GM23338 (cell line): Measurements from ENCODE around the gene RNU5B-1. TPM values are rescaled to one million over a fixed set of nuclear protein-coding genes. Genes with fewer than 3 reads are reported as not detected.

ENCODE experiments used
- ATAC-seq: fragments of 200-7000 bp; cut with Tn5 transposase; 3 replicates; pipeline ENCODE4 v1.9.1; 2020
- DNase-seq: peaks from one replicate; pipeline ENCODE4 v3.0.0-alpha.2; 2015; ENCODE audit warnings: low spot score
- H2AFZ ChIP-seq: fragments of 200-600 bp; sonication (generic); 2 replicates; pipeline ENCODE4 v1.8.0; 2016; ENCODE audit warnings: antibody characterized with exemption, mild to moderate bottlenecking, moderate library complexity
- H3F3A ChIP-seq: fragments of 200-600 bp; sonication (generic); replicated peaks from 2 replicates; pipeline ENCODE4 v1.8.0; 2017; ENCODE audit warnings: antibody characterized with exemption, mixed run types, low read depth
- H3K27ac ChIP-seq: fragments of 200-600 bp; sonication (generic); 2 replicates; pipeline ENCODE4 v1.6.1; 2016; ENCODE audit warnings: low read depth
- H3K27me3 ChIP-seq: fragments of 200-600 bp; sonication (generic); 2 replicates; pipeline ENCODE4 v1.8.0; 2016; ENCODE audit warnings: mild to moderate bottlenecking, mixed run types, moderate library complexity; ENCODE audit not compliant: insufficient read depth
- H3K36me3 ChIP-seq: fragments of 200-600 bp; sonication (generic); 2 replicates; pipeline ENCODE4 v1.8.0; 2016; ENCODE audit warnings: mild to moderate bottlenecking; ENCODE audit not compliant: insufficient read depth
- H3K4me1 ChIP-seq: fragments of 200-600 bp; sonication (generic); 2 replicates; pipeline ENCODE4 v1.8.0; 2016; ENCODE audit warnings: mild to moderate bottlenecking, moderate library complexity; ENCODE audit not compliant: insufficient read depth
- H3K4me2 ChIP-seq: fragments of 200-600 bp; sonication (generic); 2 replicates; pipeline ENCODE4 v1.7.1; 2017; ENCODE audit warnings: mixed run types
- H3K4me3 ChIP-seq: fragments of 200-600 bp; sonication (generic); 2 replicates; pipeline ENCODE4 v1.6.1; 2016; ENCODE audit warnings: mixed run types
- H3K79me2 ChIP-seq: fragments of 200-600 bp; sonication (generic); replicated peaks from 2 replicates; pipeline ENCODE4 v1.8.0; 2017; ENCODE audit warnings: mild to moderate bottlenecking; ENCODE audit not compliant: insufficient read depth
- H3K9me2 ChIP-seq: fragments of 200-600 bp; sonication (generic); 2 replicates; pipeline ENCODE4 v1.8.0; 2017; ENCODE audit not compliant: insufficient read depth
- H4K20me1 ChIP-seq: fragments of 200-600 bp; sonication (generic); replicated peaks from 2 replicates; pipeline ENCODE4 v1.8.0; 2017; ENCODE audit warnings: mild to moderate bottlenecking; ENCODE audit not compliant: insufficient read depth
- H3K27ac Mint-ChIP-seq: 2 replicates; pipeline ENCODE4 v1.8.0; 2020; ENCODE audit warnings: inconsistent platforms, mild to moderate bottlenecking, moderate library complexity, mixed read lengths
- H3K27me3 Mint-ChIP-seq: 3 replicates; pipeline ENCODE4 v1.8.0; 2022; ENCODE audit warnings: low read depth, mild to moderate bottlenecking, moderate library complexity, mixed read lengths, inconsistent platforms; ENCODE audit not compliant: insufficient read depth, poor library complexity
- H3K36me3 Mint-ChIP-seq: 3 replicates; pipeline ENCODE4 v1.8.0; 2021; ENCODE audit warnings: low read depth, mild to moderate bottlenecking, inconsistent platforms, moderate library complexity, mixed read lengths
- H3K4me1 Mint-ChIP-seq: 3 replicates; pipeline ENCODE4 v1.8.0; 2020; ENCODE audit warnings: mild to moderate bottlenecking, inconsistent platforms, mixed read lengths
- H3K4me3 Mint-ChIP-seq: 3 replicates; pipeline ENCODE4 v1.8.0; 2021; ENCODE audit warnings: moderate library complexity, mild to moderate bottlenecking, inconsistent platforms, mixed read lengths
- H3K9me3 Mint-ChIP-seq: 3 replicates; pipeline ENCODE4 v1.8.0; 2020; ENCODE audit warnings: moderate library complexity, mild to moderate bottlenecking, inconsistent platforms, mixed read lengths
- CREB1 ChIP-seq: fragments of 250-450 bp; sonication (Bioruptor Pico); IDR thresholded peaks from 2 replicates; pipeline ENCODE4 v1.5.0; 2020; ENCODE audit warnings: low read depth, mild to moderate bottlenecking, moderate library complexity
- CTCF ChIP-seq, 2 experiments: fragments of 200-600 bp in 1 of 2; sonication (generic) in 1 of 2; conservative IDR thresholded peaks; 2 replicates each; pipeline versions ENCODE4 v1.5.1 to v1.6.1; 2016 to 2017; ENCODE audit warnings: antibody characterized with exemption in 2 of 2, low read depth in 2 of 2, mild to moderate bottlenecking in 2 of 2, moderate library complexity in 1 of 2
- ETS1 ChIP-seq: IDR thresholded peaks from 2 replicates; pipeline ENCODE4 v1.6.1; 2016; ENCODE audit warnings: antibody characterized with exemption
- EZH2 ChIP-seq: fragments of 200-600 bp; sonication (generic); IDR thresholded peaks from one replicate; pipeline ENCODE4 v1.8.0; 2017; ENCODE audit warnings: antibody characterized with exemption, mild to moderate bottlenecking, low read depth; ENCODE audit not compliant: unreplicated experiment
- JUNB ChIP-seq: IDR thresholded peaks from one replicate; pipeline ENCODE4 v1.6.1; 2016; ENCODE audit warnings: antibody characterized with exemption; ENCODE audit not compliant: unreplicated experiment
- NANOG ChIP-seq: IDR thresholded peaks from 2 replicates; pipeline ENCODE4 v1.6.1; 2016; ENCODE audit warnings: antibody characterized with exemption, borderline replicate concordance
- STAT1 ChIP-seq: IDR thresholded peaks from one replicate; pipeline ENCODE4 v1.6.1; 2016; ENCODE audit warnings: antibody characterized with exemption; ENCODE audit not compliant: unreplicated experiment
- ZNF114 ChIP-seq: fragments of 250-450 bp; sonication (Bioruptor Pico); IDR thresholded peaks from 2 replicates; pipeline ENCODE4 v1.5.0; 2020; ENCODE audit warnings: mild to moderate bottlenecking, moderate library complexity
- ZNF462 ChIP-seq: fragments of 250-450 bp; sonication (Bioruptor Pico); IDR thresholded peaks from 2 replicates; pipeline ENCODE4 v1.5.0; 2020; ENCODE audit warnings: mild to moderate bottlenecking, moderate library complexity
- polyA plus RNA-seq: library from polyadenylated mRNA; unstranded; fragments of >200 nt; fragmentation: Nextera tagmentation; extraction: Ambion mirVana; gene quantifications from 2 replicates; pipeline ENCODE4 v1.2.1, GENCODE V29; 2016
- total RNA-seq: library from RNA; depleted of rRNA; stranded (reverse); fragments of >200 nt; shearing (Covaris generic); gene quantifications from 2 replicates; pipeline ENCODE4 v1.2.3, GENCODE V29; 2014
- TF ChIP-seq, protein P1 (sequence below): IDR thresholded peaks from one replicate; pipeline ENCODE4 v1.6.1; 2018; ENCODE audit warnings: antibody characterized with exemption; ENCODE audit not compliant: unreplicated experiment

The RNU5B-1 gene
- total and polyA plus RNA-seq, 2 experiments from 2014 or later: not detected

GRCh38 chr15:65302061-65302460 lies 2.4 kb upstream of the RNU5B-1 start:
- Histone ChIP-seq H2AFZ (no peak overlapping the region), H4K20me1 (no peaks in the 10 kb centered on the region), H3K4me1 (no peaks in the 10 kb centered on the region), H3K4me2 (no peak overlapping the region), H3K36me3 (no peaks in the 10 kb centered on the region), H3F3A (no peaks in the 10 kb centered on the region; the same call in 1 of the 2 replicates), H3K4me3 (no peak overlapping the region), H3K27ac (no peak overlapping the region), H3K27me3 (no peaks in the 10 kb centered on the region), H3K79me2 (no peaks in the 10 kb centered on the region), H3K9me2 (no peaks in the 10 kb centered on the region)
- peaks cover 12% of the 10 kb centered on the region for H3K4me1 Mint-ChIP-seq
- H3K36me3 Mint-ChIP-seq: no peaks in the 10 kb centered on the region
- H3K4me3 Mint-ChIP-seq: no peak overlapping the region
- H3K27me3 Mint-ChIP-seq: peaks cover 29% of the 10 kb centered on the region
- no peak for DNase-seq
- no peak for TF ChIP-seq STAT1
- TF ChIP-seq ETS1: no peak
- no peak for TF ChIP-seq ZNF114
- TF ChIP-seq EZH2: no peak
- TF ChIP-seq ZNF462: no peak
- TF ChIP-seq JUNB: no peak
- no peak for TF ChIP-seq NANOG
- TF ChIP-seq CREB1 (CRISPR knock-in tag): no peak
- TF ChIP-seq CTCF (conservative IDR thresholded peaks at IDR 0.05; ENCODE audit: low read depth in 2 of 2): no peak
- TF ChIP-seq, protein P1, sequence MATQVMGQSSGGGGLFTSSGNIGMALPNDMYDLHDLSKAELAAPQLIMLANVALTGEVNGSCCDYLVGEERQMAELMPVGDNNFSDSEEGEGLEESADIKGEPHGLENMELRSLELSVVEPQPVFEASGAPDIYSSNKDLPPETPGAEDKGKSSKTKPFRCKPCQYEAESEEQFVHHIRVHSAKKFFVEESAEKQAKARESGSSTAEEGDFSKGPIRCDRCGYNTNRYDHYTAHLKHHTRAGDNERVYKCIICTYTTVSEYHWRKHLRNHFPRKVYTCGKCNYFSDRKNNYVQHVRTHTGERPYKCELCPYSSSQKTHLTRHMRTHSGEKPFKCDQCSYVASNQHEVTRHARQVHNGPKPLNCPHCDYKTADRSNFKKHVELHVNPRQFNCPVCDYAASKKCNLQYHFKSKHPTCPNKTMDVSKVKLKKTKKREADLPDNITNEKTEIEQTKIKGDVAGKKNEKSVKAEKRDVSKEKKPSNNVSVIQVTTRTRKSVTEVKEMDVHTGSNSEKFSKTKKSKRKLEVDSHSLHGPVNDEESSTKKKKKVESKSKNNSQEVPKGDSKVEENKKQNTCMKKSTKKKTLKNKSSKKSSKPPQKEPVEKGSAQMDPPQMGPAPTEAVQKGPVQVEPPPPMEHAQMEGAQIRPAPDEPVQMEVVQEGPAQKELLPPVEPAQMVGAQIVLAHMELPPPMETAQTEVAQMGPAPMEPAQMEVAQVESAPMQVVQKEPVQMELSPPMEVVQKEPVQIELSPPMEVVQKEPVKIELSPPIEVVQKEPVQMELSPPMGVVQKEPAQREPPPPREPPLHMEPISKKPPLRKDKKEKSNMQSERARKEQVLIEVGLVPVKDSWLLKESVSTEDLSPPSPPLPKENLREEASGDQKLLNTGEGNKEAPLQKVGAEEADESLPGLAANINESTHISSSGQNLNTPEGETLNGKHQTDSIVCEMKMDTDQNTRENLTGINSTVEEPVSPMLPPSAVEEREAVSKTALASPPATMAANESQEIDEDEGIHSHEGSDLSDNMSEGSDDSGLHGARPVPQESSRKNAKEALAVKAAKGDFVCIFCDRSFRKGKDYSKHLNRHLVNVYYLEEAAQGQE: no peak
- H3K9me3 Mint-ChIP-seq: peaks cover 11% of the 10 kb centered on the region; the same call in 2 of the 3 replicates
- H3K27ac Mint-ChIP-seq: no peak overlapping the region
- no peak for ATAC-seq
